ENCODE data around the gene RAB4B.
"Not testable (repeated sequence)": the region's sequence is repeated elsewhere in the genome, so short reads cannot be mapped to it uniquely, and the experiment has no call there.

Gene RAB4B

GRCh38 chr19:40822704-40823553 is 44.9 kb downstream of the RAB4B start:
- not testable (repeated sequence) for DNase-seq (ENCODE audit: low read depth)

GRCh38 chr19:40824916-40825315 is 46.9 kb downstream of the RAB4B start:
- not testable (repeated sequence) for DNase-seq (ENCODE audit: low read depth)

DNA sequence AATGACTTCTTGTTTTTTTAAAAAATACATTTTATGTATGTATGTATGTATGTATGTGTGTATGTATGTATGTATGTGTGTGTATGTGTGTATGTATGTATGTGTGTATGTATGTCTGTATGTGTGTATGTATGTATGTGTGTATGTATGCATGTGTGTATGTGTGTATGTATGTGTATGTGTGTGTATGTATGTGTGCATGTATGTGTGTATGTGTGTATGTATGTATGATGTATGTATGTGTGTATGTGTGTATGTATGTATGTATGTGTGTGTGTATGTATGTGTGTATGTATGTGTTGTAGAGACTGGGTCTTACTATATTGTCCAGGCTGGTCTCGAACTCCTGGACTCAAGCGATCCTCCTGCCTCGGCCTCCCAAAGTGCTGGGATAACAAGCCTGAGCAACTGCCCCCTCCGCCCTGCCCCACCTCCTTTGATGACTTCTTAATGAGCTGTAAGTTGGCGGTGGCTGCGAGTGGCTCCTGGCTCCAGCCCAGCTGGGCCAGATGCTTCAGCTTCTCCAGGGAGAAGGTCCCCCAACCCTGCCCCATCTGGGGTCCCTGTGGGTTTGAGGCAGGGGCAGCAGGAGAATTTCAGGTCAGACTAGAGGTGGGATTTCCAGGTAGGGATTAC is 47.5 kb downstream of the RAB4B start:
- DNase-seq (ENCODE audit: low read depth) = not testable (repeated sequence)

- DNase-seq (ENCODE audit: low read depth) = not testable (repeated sequence)
Measured at GRCh38 chr19:40826312-40826698, 48.3 kb downstream of the RAB4B start.

DNA sequence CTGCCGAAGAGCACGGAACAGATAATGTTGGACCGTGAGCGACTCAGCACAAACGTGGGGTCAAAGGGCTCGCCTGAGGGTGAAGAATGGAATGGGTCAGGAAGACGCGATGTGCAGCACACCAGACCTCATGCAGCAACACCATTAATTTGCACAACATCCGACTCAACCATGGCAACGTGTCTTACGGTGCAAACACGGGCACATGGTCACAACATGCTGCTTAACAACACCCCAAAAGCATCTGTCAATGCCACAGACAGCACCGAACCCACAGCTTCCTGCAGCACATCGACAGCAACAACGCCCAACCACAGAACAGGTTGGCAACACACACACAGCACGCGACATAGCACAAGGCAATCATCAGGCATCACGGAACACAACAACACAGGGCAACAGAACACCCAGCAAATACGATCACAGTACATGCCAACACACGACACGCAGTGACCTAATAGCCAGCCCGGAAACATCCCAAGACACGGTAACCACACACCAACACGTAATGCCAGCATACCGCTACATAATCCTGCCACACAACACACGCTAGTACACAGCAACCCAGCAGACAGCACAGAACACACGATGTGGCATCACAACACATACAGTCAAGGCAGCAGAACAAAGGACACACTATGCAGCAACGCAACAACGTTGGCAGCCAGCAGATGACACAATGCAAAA is 48.8 kb downstream of the RAB4B start:
- DNase-seq (ENCODE audit: low read depth) = not testable (repeated sequence)

- DNase-seq (ENCODE audit: low read depth) = no peak
Measured at GRCh38 chr19:40827386-40828247, 49.6 kb downstream of the RAB4B start.

DNA sequence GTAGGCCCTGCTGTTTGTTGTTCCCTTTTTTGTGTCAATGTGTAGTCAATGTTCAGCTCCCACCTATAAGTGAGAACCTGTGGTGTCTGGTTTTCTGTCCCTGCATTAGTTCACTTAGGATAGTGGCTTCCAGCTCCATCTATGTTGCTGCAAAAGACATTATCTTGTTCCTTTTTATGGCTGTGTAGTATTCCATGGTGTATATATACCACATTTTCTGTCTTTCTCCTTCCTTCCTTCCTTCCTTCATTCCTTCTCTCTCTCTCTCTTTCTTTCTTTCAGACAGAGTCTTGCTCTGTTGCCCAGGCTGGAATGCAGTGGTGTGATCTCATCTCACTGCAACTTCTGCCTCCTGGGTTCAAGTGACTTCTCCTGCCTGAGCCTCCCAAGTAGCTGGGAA is 51.2 kb downstream of the RAB4B start:
- no peak for DNase-seq (ENCODE audit: low read depth)

GRCh38 chr19:40830741-40831140 is 52.7 kb downstream of the RAB4B start:
- not testable (repeated sequence) for DNase-seq (ENCODE audit: low read depth)

GRCh38 chr19:40831502-40832430 is 53.7 kb downstream of the RAB4B start:
- no peak for DNase-seq (ENCODE audit: low read depth)

GRCh38 chr19:40832431-40832790 is 54.4 kb downstream of the RAB4B start:
- DNase-seq (ENCODE audit: low read depth) = not testable (repeated sequence)

- DNase-seq (ENCODE audit: low read depth) = not testable (repeated sequence)
Measured at GRCh38 chr19:40833728-40834533, 55.9 kb downstream of the RAB4B start.

DNA sequence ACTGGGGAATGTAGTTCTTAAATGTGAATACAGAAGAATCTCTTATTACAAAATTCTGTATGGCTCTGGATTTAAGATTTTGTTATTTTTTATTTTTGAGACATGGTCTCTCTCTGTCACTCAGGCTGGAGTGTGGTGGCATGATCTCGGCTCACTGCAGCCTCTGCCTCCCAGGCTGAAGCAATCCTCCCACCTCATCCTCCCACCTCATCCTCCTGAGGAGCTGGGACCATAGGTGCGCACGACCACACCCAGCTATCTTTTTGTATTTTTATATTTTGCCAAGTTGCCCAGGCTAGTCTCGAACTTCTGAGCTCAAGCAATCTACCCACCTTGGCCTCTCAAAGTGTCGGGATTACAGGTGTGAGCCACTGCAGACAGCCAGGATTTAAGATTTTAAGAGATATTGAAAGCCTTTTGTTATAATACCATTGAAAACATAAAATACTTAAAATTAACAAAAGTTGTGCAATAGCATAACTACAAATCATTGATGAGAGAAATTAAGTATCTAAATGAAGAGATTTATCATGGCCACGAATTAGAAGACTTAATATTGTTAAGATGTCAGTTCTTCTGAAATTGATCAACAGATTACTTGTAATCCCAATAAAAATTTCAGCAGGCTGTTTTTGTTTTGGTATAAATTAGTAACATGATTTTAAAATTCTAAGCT is 58.8 kb downstream of the RAB4B start:
- no peak for DNase-seq (ENCODE audit: low read depth)

DNA sequence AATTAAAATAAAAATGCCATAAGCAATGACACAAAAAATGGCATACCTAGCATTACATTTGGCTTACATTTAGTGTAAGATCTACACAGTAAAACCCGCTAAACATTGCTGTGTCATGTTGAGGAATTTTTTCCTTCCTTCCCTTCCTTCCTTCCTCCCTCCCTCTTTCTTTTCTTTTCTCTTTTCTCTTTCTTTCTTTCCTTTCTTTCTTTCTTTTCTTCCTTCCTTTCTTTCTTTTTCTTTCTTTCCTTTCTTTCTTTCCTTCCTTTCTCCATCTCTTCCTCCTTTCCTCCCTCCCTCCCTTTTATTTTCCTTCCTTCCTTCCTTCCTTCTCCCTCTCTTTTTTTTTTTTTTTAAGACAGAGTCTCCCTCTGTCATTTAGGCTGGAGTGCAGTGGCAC is 60.4 kb downstream of the RAB4B start:
- not testable (repeated sequence) for DNase-seq (ENCODE audit: low read depth)

DNA sequence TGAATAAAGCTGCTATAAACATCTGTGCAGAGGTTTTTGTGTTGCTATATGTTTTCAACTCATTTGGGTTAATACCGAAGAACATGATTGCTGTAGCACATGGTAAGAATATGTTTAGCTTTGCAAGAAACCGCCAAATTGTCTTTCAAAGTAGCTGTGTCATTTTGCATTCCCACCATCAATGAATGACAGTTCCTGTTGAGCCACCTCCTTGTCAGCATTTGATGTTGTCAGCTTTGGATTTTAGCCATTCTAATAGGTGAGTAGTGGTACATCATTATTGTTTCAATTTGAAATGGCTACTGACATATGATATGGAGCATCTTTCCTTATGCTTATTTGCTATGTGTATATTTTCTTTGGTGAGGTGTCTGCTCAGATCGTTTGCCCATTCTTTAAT is 64.0 kb downstream of the RAB4B start:
- not testable (repeated sequence) for DNase-seq (ENCODE audit: low read depth)

GRCh38 chr19:40842997-40843652 is 65.1 kb downstream of the RAB4B start:
- DNase-seq (ENCODE audit: low read depth) = not testable (repeated sequence)

GRCh38 chr19:40843653-40844052 is 65.6 kb downstream of the RAB4B start:
- DNase-seq (ENCODE audit: low read depth) = peak; percentile 65
